ENCODE measurements around the gene BAZ1B.

Gene BAZ1B

DNA sequence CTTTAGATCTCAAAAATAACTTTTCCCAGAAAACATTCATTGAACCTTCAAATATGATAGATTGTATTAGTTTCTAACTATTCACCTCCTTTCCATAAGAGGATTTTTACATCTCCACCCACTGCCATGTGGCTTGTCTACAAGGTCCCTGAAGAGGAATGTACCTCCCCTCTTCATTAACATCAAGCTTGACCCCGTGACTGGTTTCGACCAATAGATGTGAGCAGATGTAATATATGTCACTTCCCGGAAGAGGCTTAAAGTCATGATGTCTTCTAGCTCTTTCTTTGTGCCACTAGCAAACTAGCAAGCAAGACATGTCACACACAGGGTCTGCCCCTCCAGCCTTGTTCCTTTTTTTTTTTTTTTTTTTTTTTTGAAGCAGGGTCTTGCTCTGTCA, 6.9 kb downstream of the BAZ1B start:
- no peak for ATAC-seq
- TF ChIP-seq GLIS3 (CRISPR knock-in tag; IDR thresholded peaks at IDR 0.05): no peak
- no peak for TF ChIP-seq ESRRG (CRISPR knock-in tag; IDR thresholded peaks at IDR 0.05)
- TF ChIP-seq ZFP30 (CRISPR knock-in tag; IDR thresholded peaks at IDR 0.05): no peak
- TF ChIP-seq BACH2 (CRISPR knock-in tag; IDR thresholded peaks at IDR 0.05; ENCODE audit: borderline replicate concordance): no peak

- TF ChIP-seq, protein P1, sequence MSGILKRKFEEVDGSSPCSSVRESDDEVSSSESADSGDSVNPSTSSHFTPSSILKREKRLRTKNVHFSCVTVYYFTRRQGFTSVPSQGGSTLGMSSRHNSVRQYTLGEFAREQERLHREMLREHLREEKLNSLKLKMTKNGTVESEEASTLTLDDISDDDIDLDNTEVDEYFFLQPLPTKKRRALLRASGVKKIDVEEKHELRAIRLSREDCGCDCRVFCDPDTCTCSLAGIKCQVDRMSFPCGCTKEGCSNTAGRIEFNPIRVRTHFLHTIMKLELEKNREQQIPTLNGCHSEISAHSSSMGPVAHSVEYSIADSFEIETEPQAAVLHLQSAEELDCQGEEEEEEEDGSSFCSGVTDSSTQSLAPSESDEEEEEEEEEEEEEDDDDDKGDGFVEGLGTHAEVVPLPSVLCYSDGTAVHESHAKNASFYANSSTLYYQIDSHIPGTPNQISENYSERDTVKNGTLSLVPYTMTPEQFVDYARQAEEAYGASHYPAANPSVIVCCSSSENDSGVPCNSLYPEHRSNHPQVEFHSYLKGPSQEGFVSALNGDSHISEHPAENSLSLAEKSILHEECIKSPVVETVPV (CRISPR knock-in tag; IDR thresholded peaks at IDR 0.05): no peak
- TF ChIP-seq TCF4 (CRISPR knock-in tag; IDR thresholded peaks at IDR 0.05; ENCODE audit: borderline replicate concordance) (no peak), ZC3H10 (CRISPR knock-in tag; IDR thresholded peaks at IDR 0.05) (no peak), ISL1 (CRISPR knock-in tag; IDR thresholded peaks at IDR 0.05) (no peak), CSDC2 (CRISPR knock-in tag; IDR thresholded peaks at IDR 0.05) (no peak), ARNTL (CRISPR knock-in tag; IDR thresholded peaks at IDR 0.05; ENCODE audit: borderline replicate concordance, low read depth) (no peak), SNAI2 (CRISPR knock-in tag; IDR thresholded peaks at IDR 0.05) (no peak), ZNF70 (CRISPR knock-in tag; IDR thresholded peaks at IDR 0.05) (no peak), GLIS3 (CRISPR knock-in tag; IDR thresholded peaks at IDR 0.05) (no peak), TOX (CRISPR knock-in tag; IDR thresholded peaks at IDR 0.05; ENCODE audit: borderline replicate concordance) (no peak), ZFP30 (CRISPR knock-in tag; IDR thresholded peaks at IDR 0.05) (no peak)
- TF ChIP-seq, protein P2, sequence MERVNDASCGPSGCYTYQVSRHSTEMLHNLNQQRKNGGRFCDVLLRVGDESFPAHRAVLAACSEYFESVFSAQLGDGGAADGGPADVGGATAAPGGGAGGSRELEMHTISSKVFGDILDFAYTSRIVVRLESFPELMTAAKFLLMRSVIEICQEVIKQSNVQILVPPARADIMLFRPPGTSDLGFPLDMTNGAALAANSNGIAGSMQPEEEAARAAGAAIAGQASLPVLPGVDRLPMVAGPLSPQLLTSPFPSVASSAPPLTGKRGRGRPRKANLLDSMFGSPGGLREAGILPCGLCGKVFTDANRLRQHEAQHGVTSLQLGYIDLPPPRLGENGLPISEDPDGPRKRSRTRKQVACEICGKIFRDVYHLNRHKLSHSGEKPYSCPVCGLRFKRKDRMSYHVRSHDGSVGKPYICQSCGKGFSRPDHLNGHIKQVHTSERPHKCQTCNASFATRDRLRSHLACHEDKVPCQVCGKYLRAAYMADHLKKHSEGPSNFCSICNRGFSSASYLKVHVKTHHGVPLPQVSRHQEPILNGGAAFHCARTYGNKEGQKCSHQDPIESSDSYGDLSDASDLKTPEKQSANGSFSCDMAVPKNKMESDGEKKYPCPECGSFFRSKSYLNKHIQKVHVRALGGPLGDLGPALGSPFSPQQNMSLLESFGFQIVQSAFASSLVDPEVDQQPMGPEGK (CRISPR knock-in tag; IDR thresholded peaks at IDR 0.05; ENCODE audit: borderline replicate concordance): no peak
- TF ChIP-seq, protein P3, sequence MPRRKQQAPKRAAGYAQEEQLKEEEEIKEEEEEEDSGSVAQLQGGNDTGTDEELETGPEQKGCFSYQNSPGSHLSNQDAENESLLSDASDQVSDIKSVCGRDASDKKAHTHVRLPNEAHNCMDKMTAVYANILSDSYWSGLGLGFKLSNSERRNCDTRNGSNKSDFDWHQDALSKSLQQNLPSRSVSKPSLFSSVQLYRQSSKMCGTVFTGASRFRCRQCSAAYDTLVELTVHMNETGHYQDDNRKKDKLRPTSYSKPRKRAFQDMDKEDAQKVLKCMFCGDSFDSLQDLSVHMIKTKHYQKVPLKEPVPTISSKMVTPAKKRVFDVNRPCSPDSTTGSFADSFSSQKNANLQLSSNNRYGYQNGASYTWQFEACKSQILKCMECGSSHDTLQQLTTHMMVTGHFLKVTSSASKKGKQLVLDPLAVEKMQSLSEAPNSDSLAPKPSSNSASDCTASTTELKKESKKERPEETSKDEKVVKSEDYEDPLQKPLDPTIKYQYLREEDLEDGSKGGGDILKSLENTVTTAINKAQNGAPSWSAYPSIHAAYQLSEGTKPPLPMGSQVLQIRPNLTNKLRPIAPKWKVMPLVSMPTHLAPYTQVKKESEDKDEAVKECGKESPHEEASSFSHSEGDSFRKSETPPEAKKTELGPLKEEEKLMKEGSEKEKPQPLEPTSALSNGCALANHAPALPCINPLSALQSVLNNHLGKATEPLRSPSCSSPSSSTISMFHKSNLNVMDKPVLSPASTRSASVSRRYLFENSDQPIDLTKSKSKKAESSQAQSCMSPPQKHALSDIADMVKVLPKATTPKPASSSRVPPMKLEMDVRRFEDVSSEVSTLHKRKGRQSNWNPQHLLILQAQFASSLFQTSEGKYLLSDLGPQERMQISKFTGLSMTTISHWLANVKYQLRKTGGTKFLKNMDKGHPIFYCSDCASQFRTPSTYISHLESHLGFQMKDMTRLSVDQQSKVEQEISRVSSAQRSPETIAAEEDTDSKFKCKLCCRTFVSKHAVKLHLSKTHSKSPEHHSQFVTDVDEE (CRISPR knock-in tag; IDR thresholded peaks at IDR 0.05): no peak
- no peak for ATAC-seq
Measured at GRCh38 chr7:73512018-73512780, 9.9 kb downstream of the BAZ1B start.

DNA sequence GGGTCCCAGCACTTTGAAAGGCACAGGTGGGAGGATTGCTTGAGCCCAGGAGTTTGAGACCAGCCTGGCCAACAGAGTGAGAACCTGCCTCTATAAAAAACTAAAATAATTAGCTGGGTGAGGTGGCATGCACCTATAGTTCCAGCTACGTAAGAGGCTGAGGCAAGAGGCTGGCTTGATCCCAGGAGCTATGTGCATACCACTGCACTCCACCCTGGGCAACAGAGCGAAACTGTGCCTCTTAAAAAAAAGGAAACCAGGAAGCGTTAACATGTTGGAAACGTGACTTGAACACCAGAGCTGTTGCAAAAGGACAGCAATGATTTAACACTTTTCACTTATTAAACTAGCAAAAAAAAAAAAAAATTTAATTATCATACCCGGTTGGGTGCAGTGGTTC, 12.6 kb downstream of the BAZ1B start:
- no peak for ATAC-seq
- TF ChIP-seq ZNF565 (CRISPR knock-in tag; conservative IDR thresholded peaks at IDR 0.05; ENCODE audit: low read depth) (no peak), TCF4 (CRISPR knock-in tag; IDR thresholded peaks at IDR 0.05; ENCODE audit: borderline replicate concordance) (no peak)
- TF ChIP-seq, protein P3 (CRISPR knock-in tag; IDR thresholded peaks at IDR 0.05): no peak
- TF ChIP-seq, protein P4, sequence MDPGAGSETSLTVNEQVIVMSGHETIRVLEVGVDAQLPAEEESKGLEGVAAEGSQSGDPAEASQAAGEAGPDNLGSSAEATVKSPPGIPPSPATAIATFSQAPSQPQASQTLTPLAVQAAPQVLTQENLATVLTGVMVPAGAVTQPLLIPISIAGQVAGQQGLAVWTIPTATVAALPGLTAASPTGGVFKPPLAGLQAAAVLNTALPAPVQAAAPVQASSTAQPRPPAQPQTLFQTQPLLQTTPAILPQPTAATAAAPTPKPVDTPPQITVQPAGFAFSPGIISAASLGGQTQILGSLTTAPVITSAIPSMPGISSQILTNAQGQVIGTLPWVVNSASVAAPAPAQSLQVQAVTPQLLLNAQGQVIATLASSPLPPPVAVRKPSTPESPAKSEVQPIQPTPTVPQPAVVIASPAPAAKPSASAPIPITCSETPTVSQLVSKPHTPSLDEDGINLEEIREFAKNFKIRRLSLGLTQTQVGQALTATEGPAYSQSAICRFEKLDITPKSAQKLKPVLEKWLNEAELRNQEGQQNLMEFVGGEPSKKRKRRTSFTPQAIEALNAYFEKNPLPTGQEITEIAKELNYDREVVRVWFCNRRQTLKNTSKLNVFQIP (CRISPR knock-in tag; IDR thresholded peaks at IDR 0.05; ENCODE audit: borderline replicate concordance, low read depth): no peak
- TF ChIP-seq, protein P1 (CRISPR knock-in tag; IDR thresholded peaks at IDR 0.05): no peak
- TF ChIP-seq, protein P5, sequence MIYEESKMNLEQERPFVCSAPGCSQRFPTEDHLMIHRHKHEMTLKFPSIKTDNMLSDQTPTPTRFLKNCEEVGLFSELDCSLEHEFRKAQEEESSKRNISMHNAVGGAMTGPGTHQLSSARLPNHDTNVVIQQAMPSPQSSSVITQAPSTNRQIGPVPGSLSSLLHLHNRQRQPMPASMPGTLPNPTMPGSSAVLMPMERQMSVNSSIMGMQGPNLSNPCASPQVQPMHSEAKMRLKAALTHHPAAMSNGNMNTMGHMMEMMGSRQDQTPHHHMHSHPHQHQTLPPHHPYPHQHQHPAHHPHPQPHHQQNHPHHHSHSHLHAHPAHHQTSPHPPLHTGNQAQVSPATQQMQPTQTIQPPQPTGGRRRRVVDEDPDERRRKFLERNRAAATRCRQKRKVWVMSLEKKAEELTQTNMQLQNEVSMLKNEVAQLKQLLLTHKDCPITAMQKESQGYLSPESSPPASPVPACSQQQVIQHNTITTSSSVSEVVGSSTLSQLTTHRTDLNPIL (CRISPR knock-in tag; IDR thresholded peaks at IDR 0.05; ENCODE audit: low read depth): no peak

All from SK-N-SH treated with all-trans-retinoic acid at 6 μM for 48 hours (cell line).